HG03378 (cell line): ENCODE measurements around the gene SPO11.

Source experiments
- ATAC-seq: cut with Tn5 transposase; IDR thresholded peaks from one replicate; pipeline ENCODE4 v1.9.1; 2021; ENCODE audit warnings: mild to moderate bottlenecking, moderate library complexity; ENCODE audit not compliant: unreplicated experiment

Gene SPO11

DNA sequence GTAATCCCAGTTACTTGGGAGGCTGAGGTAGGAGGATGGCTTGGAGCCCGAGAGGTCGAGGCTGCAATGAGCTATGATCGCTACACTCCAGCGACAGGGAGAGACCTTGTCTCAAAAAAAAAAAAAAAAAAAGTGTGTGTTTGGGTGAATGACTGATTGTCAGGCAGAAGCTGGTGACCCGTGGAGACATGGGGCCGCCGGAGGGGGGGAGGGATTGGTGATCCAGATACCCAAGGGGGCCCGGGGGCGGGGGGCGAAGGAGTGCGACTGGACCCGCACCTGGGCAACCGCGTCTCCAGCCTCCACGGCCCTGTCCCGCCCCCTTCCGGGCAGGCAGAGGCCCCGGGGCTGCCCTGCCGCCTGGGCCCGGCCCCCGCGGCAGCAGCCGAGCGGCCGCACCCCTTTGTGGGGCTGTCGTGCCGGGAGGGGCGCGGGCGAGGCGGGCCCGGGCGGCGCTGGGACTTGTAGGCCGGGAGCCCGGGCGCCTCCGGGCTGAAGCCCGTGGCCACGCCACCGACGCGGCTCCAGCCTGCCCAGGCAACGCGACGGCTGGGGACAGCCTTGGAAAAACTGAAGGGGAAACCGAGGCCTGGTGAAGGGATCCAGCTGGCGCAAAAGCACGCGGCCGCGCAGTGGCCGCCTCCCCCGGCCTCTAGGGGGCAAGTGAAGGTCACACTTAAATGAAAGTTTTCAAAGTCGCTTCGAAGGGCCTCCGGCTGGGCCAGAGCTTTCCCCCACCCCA, 59.5 kb downstream of the SPO11 start:
- no peak for ATAC-seq

DNA sequence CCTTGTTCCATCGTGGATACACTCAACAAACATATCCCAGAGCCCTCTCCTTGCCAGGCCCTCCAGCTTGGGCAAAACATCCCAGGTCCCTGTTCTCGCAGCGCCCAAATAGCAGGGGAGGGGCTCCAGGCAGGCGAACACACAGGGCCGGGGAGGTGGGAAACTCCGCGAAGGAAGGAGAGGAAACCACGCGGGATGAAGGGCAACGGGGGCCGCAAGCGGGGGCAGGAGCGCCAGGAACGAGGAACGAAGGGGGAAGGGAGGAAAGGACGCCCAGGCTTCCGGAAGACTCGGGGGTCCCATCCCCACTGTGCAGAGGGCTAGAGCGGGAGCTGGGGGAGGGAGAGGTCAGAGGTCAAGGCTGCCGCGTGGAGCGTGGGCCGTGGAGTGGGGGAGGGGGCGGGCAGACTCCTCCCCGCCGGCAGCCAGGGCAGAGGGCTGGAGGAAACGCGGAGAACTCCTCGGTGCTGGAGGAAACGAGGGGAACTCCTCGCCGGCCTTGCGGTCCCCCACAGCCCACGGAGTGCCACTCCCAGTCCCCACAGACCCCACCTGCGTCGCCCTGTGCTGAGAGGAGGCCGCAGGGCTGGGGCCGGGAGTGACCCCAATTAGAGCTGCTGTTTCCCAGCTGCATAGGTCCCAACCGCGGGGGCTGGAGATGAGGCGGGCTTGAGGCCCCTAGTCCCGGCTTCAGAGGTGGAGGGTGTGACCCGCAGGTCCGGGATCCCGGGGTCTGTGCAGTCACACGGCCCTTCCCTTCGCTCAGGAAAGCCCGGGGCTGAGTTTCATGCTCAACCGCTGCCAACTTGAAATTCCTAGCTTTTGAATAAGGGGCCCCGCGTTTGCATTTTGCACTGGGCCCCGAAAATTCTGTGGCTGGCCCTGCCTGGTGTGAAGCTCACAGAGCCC, 60.3 kb downstream of the SPO11 start:
- ATAC-seq: no peak

DNA sequence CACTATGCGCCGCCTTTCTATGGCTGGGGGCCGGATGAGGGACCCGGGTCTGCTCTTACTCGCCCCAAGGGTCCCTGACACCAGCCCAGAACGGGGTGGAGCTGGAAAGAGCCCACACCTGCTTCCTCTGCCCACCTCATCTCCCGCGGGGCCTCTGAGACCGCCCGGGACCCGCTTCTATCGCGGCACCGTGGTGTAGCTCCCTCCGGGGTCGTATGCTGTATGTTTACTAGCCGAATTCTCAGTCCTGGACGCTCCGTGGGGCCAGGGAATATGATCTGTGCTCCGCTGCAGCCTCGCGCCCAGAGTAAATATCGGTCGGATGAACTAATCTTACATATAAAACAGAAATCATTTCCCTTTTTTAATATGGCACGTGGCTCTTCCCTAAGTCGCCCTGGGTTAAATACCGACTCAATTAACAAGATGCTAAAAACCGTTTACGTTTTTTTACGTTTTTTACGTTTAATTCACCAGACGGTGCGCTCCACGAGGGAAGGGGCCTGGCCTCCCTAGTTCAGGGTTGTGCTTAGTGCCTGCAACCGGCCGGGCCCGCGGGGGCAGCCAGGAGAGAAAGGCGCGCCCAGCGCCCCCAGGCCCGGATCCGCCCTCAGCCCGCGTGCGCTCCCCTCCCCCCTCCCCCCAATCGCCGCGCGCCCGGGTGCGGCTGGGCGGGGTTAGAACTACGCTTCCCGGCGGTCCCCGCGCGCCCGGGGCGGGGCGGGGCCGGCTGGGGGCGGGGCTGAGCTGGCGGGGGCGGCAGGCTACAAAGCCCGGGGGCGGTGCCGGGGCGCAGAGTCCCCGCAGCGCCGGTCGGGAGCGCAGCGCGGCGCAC, 61.2 kb downstream of the SPO11 start, which contains the start of gene RBM38:
TSS of gene RBM38 (plus strand) at position 793 of the 835 bp plus-strand sequence. CDS start 186 bp downstream, outside the sequence.
- no peak for ATAC-seq

DNA sequence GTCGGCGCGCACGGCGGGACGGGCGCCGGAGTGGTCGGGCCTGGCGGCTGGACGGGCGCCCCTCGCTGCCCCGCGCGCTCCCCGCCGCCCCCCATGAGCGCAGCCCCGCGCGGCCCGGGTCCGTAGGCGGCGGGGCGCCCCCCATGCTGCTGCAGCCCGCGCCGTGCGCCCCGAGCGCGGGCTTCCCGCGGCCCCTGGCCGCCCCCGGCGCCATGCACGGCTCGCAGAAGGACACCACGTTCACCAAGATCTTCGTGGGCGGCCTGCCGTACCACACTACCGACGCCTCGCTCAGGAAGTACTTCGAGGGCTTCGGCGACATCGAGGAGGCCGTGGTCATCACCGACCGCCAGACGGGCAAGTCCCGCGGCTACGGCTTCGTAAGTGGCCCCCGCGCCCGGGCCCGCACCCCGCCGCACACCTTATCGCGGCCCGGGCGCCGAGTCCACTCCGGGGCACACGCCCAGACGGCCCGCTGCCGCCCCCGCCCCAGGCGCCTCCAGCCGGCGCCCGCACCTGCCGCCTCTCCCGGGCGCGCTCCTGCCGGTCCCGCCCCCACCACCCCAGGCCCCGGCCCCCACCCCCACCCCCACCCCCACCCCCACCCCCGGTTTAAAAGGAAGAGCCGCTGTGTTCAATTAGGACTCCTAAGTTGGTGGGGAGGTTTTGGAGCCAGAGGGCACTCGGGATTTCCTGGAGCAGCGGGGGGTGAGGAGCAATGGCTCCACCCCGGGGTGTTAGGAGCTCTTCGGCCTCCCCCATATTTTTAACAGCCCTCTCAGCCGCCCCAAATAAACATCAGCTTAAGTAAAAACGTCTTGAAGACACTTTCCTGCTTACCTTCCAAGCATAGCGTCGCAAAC, 62.1 kb downstream of the SPO11 start:
- no peak for ATAC-seq

DNA sequence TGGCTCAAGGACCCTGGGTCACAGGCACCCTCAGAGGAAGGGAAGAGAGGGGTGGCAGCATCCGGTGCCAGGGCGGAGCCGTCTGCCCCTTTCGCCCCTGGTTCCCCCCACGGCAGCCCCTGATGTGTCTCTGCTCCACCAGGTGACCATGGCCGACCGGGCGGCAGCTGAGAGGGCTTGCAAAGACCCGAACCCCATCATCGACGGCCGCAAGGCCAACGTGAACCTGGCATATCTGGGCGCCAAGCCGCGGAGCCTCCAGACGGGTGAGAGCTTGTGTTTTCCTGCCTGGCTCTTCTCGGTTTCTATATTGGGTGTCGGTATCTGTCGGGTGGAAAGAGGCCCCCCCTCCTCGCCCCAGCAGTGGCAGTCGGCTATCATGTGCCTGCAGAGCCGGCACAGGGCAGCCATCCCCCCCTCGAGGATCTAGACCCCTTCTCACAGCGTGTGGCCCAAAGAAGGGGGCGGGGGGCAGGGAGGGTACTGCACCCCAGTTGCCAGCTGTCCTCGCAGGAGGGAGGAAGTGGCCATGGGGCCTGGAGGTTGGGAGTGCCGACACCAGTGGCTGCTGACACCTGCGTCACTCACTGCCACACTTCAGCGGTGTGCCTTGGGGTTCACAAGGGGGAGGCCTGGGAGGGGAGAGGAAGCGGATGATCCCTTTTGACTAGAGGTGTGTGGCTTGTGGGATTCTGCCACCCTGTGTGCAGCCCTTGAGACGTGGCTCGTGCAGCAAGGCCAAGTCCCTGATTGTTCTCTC, 63.1 kb downstream of the SPO11 start:
- ATAC-seq: peak; percentile 27
